SH-SY5Y (cell line): Measurements from ENCODE around the gene HORMAD1.

Source experiments
- GATA2 ChIP-seq: IDR thresholded peaks from 2 replicates; pipeline ENCODE4 v1.6.1; 2011; ENCODE audit warnings: mild to moderate bottlenecking, low read depth, low read length
- GATA3 ChIP-seq: IDR thresholded peaks from 2 replicates; pipeline ENCODE4 v1.6.1; 2011; ENCODE audit warnings: low read depth, mild to moderate bottlenecking, low read length, moderate library complexity

The HORMAD1 gene

GRCh38 chr1:150720703-150721102 lies at the start of gene HORMAD1:
Gene HORMAD1, minus strand, starts transcription at chr1:150720895. Its CDS starts 1,390 bp downstream, at chr1:150719505.
- TF ChIP-seq GATA3 = no peak
- no peak for TF ChIP-seq GATA2

GRCh38 chr1:150765296-150765976 lies 44.7 kb upstream of the HORMAD1 start, which contains the start of gene CTSS:
Gene CTSS, minus strand, starts transcription at chr1:150765778. Its CDS starts 1,015 bp downstream, at chr1:150764763.
- TF ChIP-seq GATA3 (no peak), GATA2 (no peak)

- TF ChIP-seq GATA2 (no peak), GATA3 (no peak)
These were observed 44.0 kb upstream of the HORMAD1 start for GRCh38 chr1:150764617-150765101.

- no peak for TF ChIP-seq GATA3
- TF ChIP-seq GATA2 = no peak
These were observed 42.3 kb upstream of the HORMAD1 start for GRCh38 chr1:150763018-150763417.

GRCh38 chr1:150762552-150762951 lies 41.9 kb upstream of the HORMAD1 start:
- TF ChIP-seq GATA2 (no peak), GATA3 (no peak)

GRCh38 chr1:150761801-150762200 lies 41.1 kb upstream of the HORMAD1 start:
- TF ChIP-seq GATA3 (no peak), GATA2 (no peak)

- no peak for TF ChIP-seq GATA2
These were observed 39.3 kb upstream of the HORMAD1 start for GRCh38 chr1:150760013-150760412.

GRCh38 chr1:150753416-150753815 lies 32.7 kb upstream of the HORMAD1 start:
- TF ChIP-seq GATA2 = no peak
- no peak for TF ChIP-seq GATA3

GRCh38 chr1:150751443-150751842 lies 30.7 kb upstream of the HORMAD1 start:
- no peak for TF ChIP-seq GATA2
- TF ChIP-seq GATA3 = no peak

GRCh38 chr1:150749720-150750311 lies 29.1 kb upstream of the HORMAD1 start:
- no peak for TF ChIP-seq GATA2
- TF ChIP-seq GATA3 = no peak

GRCh38 chr1:150748878-150749719 lies 28.4 kb upstream of the HORMAD1 start:
- no peak for TF ChIP-seq GATA3
- TF ChIP-seq GATA2 = no peak

- TF ChIP-seq GATA3 (no peak), GATA2 (no peak)
These were observed 9.5 kb upstream of the HORMAD1 start for GRCh38 chr1:150730130-150730721.

- TF ChIP-seq GATA3 (no peak), GATA2 (no peak)
These were observed 3.6 kb upstream of the HORMAD1 start for GRCh38 chr1:150724336-150724735.

GRCh38 chr1:150720098-150720497 lies 597 bp downstream of the HORMAD1 start:
- TF ChIP-seq GATA3 (no peak), GATA2 (no peak)
